GM10266 (cell line): ENCODE measurements around the gene TMEM196.

ENCODE experiments used
- DNase-seq: peaks from one replicate; pipeline ENCODE4 v3.0.0; 2012; ENCODE audit errors: extremely low spot score
- TF ChIP-seq, protein P1 (sequence below): IDR thresholded peaks from 2 replicates; pipeline ENCODE4 v1.5.1; 2012; ENCODE audit warnings: mild to moderate bottlenecking, low read depth; ENCODE audit not compliant: control insufficient read depth, insufficient read depth; ENCODE audit errors: missing control alignments

Gene TMEM196

DNA sequence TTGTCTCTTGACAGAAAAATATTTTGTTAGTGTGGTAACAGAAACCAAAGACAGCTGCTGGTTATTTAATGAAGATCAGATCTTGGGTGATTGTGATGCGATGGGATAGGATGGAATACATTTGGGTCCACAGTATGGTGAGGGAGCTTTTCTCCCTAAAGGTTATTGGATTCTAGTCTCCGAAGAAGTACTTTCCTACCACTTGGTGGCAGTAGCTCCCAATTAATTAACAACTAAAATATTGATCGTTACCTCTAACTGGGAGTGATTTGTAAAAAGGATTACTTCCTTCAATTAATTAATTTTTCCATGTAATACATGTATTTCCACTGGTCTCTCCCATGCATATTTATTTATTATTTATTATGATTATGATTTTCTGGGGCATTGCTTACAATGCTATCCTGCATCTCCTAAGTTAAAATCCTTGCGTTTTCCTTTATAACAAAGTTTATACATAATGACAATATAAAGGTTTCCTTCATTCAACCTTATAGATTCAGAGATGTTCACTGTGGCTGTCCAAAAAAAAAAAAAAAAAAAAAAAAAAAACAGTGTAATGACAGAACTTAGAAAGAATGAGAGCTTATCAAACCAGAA is 25.6 kb downstream of the TMEM196 start:
- peak; percentile 25 for DNase-seq
- TF ChIP-seq, protein P1, sequence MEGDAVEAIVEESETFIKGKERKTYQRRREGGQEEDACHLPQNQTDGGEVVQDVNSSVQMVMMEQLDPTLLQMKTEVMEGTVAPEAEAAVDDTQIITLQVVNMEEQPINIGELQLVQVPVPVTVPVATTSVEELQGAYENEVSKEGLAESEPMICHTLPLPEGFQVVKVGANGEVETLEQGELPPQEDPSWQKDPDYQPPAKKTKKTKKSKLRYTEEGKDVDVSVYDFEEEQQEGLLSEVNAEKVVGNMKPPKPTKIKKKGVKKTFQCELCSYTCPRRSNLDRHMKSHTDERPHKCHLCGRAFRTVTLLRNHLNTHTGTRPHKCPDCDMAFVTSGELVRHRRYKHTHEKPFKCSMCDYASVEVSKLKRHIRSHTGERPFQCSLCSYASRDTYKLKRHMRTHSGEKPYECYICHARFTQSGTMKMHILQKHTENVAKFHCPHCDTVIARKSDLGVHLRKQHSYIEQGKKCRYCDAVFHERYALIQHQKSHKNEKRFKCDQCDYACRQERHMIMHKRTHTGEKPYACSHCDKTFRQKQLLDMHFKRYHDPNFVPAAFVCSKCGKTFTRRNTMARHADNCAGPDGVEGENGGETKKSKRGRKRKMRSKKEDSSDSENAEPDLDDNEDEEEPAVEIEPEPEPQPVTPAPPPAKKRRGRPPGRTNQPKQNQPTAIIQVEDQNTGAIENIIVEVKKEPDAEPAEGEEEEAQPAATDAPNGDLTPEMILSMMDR = peak; percentile 61

DNA sequence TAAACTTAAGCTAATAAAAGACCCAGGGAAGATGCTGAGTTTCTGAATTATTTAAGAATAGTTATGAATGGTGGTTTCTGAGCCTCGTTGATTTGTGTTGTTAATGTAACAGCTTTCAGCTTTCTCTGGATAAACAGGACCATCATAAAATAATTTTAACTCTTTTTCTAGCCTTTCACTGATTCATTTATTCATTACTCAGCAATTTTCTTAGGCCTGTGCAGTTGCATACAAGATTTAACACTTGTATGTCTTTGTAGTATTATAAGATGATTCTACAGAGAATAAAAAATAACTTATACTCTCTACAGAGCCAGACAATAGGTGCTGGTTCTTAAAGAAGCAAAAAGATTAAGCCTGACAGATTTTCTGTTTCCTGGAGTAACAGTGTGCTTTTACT is 29.3 kb downstream of the TMEM196 start:
- no peak for DNase-seq
- TF ChIP-seq, protein P1 = no peak

DNA sequence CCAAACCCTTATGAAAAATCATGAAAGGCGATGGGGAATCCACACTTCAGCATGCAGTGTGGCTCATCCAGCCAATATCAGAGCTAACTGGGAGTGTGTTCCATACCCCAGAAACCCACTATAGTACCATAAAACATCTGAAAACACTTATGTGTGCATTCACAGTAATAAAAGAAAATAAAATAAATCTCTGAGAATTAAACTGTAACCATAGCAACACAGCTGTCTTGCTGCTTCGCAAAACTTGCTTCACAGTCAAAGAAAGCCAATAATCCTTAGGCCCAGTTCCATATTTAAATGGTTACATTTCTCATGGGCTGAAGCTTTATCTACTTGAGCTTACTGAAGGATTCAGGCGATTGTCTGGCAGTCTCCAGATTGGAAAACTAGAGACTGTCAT is 44.7 kb downstream of the TMEM196 start:
- DNase-seq = no peak

DNA sequence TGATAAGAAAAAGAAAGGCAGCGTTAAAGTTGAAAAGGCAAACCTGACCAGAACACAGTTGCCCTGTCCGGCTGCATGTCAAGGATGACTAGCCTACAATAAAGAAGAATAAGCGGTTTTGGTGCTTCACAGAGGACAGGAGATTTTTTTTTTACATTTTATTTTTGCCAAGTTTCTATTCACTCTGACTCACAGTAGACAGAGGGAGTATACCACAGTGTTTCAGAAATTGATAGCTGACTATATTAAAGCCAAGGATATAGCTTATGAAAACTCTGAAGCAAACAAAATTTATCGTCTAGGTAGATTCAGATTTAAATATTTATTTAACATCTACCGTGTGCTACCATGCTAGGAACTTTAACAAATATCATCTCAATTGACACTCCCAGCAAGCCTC is 47.6 kb downstream of the TMEM196 start:
- no peak for DNase-seq

More for the DNA sequence above, 44.7 kb downstream of the TMEM196 start:
- TF ChIP-seq, protein P1 = no peak

DNA sequence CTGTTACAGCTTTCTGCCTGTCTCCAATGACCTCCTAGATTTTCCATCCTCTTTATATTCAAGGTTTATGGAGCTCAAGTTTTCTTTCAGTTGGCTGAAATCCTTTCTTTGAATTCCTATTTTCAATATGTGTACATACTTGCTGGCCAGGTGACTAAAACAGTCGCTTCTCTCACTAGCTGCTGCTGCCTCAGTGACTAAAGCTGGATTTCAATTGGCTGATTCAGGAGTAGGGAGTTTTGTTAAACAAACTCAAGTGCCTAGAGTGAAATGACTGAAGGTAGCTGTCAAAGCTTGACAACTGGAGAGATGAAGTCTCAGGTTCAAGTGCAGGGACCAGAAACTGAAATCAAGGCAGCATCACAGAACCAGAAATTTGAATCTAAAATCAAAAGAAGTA is 57.9 kb downstream of the TMEM196 start:
- TF ChIP-seq, protein P1 = no peak
- no peak for DNase-seq

More for the DNA sequence above, 47.6 kb downstream of the TMEM196 start:
- TF ChIP-seq, protein P1 = no peak

DNA sequence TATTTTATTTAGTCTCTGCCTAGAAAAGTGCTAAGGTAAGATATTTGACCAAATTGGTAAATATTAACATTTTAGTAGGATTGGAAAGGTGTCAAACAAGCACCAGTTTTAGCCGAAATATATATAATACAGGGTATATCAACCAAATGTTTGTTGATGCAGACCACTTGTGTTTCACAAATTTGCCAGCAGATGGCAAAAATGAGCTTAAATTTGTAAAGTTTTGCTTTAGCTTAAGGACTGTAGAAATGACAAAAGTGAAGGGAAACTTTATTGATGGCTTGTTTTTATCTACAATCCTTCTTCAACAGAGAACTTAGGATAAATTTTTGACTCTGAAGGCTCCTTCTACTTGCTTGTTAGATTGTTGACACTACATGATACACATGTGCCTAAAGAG is 59.7 kb downstream of the TMEM196 start:
- DNase-seq = no peak
- TF ChIP-seq, protein P1 = peak; percentile 42

DNA sequence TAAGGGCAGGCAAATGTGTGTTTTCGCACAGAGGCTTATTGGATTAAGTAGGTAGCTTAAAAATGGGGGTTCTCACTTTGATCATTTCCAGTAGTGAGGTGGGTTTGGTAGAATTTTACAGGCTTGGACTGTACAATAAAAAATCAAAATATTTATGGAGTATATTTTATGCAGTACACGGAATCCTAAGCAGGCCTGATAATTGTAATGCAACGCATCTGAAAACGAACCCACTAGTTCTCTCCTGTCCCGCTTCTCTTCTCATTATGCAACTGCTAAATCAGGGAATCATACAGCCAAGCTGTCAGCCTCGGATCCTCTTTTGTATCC is 64.2 kb downstream of the TMEM196 start:
- TF ChIP-seq, protein P1 = no peak
- DNase-seq = no peak
